IPS-NIHi7 (cell line): Measurements from ENCODE around the gene IRAK1.
A peak's percentile ranks its signal among the peaks of the same experiment; 100 is the strongest.

Source experiments
- DNase-seq: peaks from one replicate; pipeline ENCODE4 v3.0.0; 2012; ENCODE audit warnings: mixed read lengths; ENCODE audit errors: extremely low spot score

The IRAK1 gene

DNA sequence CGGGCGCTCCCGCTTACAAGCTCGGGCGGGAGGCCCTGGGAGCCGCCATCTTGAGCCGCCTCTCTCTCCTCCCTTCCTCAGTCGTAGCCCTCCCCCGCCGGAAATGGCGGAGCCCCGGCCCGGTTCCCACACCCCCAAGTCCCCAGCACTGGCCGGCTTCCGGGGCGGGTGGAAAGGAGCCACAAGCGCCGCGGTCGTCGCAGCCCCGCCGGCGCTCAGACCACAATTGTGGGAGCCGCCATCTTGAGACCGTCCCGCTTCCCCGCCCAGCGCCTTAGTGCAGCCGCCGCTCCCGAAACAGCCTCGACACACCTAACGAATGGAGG, 48.6 kb downstream of the IRAK1 start:
- peak; percentile 44 for DNase-seq

DNA sequence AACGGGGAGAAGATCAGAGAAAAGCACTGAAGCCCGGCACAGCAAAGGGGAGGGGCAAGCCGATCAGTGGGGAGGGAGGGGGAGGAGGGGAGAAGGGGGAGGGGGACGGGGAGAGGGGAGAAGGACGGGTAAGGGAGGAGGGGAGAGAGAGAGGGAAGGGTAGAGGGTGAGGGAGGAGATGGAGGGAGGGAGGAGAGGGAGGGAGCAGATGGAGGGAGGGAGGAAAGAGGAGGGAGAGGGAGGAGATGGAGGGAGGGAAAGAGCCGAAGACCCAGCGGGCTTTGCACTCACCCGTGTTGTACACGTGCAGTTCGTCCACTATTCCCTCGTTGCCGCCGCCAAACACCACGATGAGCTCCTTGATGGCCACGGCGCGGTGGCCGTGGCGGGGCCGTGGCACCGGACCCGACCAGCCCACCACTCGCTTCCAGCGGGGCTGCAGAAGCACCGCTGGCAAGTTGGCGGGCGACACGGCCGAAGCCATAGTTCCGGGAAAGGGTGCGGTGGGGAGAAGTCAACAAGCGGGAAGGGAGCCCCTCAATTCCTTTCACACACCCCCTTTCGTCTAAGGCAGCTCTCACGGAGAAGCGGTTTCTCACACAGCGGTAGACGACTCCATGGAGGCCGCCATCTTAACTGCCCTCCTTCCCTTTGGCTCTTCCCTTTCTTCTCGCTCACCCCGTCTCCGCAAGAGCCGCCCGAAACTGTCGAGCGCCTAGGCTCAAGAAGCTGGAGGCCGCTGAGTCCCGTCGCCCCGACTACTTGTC, 49.2 kb downstream of the IRAK1 start:
- no peak for DNase-seq

DNA sequence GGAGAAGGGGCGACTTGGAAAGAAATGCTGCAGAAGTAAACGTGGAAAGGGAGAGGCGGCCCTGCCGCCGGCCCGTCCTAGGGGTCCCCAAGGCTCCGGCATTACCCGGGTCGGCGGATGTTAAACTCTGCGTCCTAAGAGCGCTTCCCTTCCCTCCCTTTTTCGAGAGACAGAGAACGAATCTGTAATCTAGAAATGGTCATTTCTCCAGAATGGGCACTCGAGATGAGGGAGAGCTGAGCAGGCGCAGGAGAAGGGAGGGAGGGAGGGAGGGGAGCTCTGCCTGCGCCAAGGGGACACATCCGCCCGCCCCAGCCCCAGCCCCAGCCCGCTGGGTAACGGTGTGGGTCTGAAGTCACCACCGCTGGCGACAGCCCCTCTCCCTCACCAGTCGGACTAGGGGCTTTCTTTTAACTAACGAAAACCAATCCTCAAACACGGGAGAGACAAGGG, 49.8 kb downstream of the IRAK1 start:
- no peak for DNase-seq

DNA sequence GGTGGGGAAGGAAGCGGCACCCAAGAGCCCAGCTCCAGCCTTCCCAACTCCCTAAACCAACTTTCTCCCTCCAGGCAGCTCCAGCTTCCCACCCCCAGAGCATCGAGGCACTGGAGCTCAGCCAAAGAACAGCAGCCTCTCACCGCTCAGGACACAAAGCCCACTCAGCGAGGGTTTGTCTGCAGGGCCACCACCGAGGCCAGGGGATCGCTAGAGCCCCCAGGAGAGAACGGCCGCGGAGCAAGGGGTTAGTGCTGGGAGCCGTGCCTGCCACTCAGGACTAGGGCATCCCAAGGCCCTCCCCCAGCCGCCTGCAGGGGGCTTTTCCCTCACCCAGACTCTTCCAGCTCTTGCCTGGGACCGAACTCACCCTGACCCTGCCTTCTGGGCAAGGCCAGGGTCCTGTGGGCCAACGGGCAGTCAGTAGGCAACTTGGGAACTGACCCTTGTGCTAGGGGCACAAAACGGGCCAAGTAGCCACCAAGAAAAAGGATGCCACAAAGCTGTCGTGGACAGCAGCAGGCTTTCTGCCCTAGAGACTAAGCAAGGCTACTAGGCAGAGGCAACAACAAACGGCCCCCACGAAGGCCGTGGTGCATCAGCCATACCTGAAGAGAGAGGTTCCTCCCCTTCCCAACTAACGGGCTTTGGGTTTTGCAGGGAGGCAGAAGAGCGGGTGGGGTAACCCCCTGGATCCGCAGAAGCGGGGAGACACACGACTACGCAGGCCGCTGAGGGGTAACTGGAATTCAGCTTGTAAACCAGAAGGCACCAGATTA, 50.4 kb downstream of the IRAK1 start:
- no peak for DNase-seq

DNA sequence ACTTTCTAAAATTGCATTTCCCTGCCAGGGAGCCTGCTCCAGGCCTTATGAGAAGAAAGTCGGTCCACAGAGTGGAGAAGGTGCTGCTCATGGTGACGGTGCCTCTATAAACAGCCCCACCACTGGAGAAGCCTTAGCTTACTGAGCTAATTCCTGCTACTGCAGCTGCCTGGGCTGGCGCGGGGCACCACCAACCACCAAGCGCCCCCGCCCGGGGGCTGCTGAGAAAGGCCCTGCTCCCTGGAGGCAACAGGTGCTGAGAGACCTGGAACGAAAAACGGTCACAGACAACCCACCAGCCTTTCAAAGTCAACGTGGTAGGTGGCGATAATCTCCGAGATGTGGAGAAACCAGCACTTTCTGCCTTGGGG, 51.0 kb downstream of the IRAK1 start:
- DNase-seq: no peak

DNA sequence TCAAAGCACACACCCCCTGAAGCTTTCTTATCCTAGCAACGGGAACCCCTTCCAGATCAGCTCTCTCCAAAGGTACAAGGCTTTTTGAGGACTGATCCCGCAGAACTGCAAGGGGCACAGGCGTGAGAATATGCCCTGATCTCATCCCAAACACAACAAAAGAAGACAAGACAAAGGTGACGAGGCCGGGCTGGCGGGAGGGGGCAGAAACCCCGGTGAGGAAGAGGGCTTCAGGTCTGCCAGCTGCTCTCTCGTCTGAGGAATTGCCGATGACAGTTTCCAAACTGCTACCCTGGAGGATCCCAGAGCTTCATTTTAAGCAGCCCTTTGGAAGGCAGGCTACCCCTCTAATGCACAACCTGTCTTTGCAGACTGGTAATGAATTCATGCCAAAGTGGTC, 51.4 kb downstream of the IRAK1 start:
- no peak for DNase-seq

DNA sequence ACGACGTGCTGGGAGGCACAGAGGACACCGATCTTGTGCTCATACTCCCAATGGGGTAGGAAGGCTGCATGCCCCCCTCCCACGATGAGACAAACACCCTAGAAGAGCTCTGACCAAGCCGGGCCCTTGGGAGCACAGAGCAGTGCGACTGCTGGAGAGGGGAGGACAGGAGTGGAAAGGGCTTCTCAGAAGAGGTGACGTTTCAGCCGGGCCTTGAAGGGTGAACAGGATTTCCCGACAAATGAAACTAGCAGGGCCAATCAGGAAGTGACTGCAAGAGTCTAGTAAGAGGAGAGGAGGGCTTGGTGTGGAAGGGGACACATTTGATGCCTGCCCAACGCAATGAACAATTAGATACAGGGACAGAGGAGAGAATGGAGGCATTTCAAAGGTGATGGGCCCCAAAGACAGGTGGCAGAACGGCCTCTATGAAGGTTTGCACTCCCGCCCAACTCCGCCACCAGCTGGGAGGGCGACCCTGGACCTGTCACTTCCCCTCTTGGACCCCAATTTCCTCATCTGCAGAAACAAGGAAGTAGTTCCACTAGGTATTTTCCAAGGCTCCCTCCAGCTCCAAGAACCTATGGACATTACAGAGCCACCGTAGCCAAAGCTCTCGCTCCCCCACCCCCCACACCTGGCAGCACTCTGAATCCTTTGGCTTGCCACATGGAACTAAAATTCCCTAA, 52.0 kb downstream of the IRAK1 start:
- no peak for DNase-seq

DNA sequence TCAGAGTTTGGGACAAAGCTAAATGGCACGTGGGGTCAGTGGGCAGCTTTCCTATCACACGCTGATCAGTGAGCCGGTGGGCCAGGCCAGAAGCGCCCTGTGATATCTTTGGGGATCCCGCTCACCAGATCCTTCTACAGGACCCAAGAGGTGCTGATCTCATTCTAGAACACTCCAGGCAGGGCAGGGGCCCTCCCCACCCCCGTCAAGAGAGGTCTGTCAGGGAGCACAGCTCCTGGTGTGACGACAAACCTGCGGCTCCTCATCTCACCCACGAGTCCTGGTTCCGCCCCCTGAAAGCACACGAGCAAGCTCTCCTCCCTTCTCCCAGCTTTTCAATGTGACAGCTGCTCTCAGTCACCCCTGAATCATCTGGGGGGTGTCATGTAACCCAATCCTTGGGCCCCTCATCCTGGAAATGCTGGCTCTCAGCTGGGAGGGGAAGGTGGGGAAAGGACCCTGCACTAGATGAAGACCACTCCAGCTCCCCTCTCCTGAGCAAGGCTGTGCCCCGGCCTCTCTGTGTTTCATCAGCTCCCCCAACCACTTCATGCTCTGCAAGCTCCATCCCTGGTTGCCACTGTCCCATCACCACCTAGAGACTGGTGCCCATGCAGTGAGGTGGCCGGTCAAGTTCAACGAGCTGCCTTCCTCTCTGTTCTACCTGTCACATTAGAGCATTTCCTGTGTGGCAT, 52.7 kb downstream of the IRAK1 start:
- DNase-seq: no peak

DNA sequence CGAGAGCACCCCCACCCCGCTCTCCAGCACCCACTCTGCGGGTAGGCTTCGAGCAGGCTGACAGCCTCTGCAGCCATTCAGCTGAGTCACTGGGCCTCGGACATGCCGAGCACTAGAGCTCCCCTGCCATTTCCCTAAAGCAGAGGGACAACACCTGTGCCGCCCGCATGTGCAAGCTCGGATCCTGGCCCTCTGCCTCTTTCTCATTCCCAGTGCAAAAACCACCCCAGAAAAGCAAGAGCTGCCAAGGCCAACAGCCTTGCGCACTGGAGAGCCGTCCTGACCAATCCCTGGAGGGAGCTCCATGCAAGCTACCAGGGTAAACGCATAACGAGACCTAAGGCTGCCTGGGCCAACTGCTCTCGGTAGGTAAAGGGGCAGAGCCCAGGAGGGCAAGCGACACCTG, 53.4 kb downstream of the IRAK1 start:
- no peak for DNase-seq

DNA sequence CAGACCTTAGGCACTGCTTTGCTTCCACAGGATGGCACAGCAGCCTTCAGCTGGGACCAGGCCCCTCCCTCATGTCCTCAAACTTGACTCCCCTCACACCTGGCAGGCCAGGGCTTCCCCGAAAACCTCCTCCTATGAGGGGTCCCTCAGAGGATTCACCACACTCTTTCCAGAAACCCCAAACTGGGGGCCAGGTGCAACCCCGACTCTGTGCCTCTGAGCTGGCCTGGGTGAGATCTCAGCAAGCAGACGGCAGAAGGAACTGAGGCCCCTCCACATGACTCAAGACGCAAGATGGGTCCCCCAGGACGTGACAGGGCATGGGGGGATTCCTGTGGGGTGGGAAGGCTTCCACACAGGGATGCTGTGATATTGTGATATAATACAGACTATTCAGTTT, 54.3 kb downstream of the IRAK1 start:
- DNase-seq: no peak

DNA sequence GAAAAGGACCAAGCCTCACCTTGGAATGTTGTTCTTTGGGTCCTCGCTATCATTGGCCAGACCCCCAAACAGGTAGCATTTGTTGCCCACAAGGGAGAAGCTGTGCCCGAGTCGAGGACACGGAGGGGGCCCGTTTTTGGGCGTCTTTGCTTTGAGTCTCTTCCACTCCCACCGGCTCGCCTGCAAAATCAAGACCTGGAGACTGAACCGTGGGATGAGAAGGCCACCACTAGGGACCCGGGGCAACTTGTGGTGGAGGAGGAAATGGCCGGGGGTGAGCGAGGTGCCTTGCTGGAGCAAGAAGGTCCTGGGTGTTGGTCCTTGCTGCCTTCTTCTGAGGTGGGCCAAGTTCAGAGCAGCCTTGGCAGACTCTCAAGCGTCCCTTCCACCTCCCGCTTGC, 55.6 kb downstream of the IRAK1 start:
- DNase-seq: no peak

DNA sequence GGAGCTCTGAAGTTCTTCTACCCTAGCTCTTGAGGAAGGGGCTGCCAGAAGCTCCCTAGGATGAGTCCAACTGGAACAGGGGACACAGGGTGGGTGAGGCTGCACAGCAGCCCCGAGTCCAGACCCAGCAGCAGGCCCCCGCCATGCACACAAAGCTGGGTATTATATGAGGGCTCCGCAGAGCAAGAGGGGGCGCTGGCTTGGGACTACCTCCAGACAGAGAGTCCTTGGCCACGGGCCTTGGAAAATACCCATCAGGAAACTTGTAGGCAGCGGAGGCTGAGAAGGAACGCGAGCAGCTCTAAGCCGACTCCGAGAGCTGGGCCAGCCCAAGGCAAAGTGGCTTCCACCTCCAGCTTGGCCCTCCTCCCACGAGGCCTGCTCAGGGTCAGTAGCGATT, 56.2 kb downstream of the IRAK1 start:
- DNase-seq: no peak

DNA sequence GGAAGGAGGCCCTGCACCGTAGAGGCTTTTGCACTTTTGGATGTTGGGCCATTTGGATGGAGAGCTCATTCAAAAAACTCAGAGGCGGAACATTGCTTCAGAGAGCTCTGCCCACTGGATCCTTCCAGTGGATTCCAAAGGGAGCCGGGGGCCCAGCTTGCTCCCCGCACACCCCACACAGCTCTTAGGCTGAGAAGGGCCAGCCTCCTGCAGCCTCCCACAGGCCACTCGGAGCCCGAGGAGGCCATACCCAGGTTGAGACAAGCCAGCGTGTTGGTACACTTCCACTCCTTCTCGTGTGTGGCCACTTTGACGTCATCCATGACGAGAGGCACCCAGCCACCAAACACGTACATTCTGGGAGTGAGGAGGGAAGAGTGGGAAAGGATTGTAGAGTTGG, 58.4 kb downstream of the IRAK1 start:
- DNase-seq: no peak

DNA sequence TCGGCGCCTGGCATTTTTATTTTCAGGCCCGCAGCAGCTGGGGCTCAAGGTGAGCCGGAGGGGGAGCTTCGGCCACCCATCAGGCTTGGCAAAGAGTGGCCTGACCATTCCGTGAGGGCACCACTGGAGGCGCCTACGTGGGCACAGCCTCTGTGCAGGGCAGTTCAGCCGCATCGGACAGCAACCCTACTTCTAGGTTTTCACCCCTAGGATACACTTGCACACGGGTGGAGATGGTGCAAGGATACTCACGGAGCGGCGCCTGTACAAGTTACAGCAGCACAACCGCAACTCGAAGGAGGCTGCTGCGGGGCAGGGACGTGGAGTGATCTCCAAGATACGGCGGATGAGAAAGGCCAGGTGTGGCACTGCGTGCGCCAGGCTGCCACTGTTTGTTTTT, 58.9 kb downstream of the IRAK1 start:
- DNase-seq: no peak
